Osteoblast (primary cell): ENCODE results near the gene GYS2. TPM values are rescaled to one million over a fixed set of nuclear protein-coding genes. Genes with fewer than 3 reads are reported as not detected.

Experiments
- DNase-seq: peaks from one replicate; pipeline ENCODE4 v3.0.0; 2011; ENCODE audit warnings: low spot score, mixed read lengths; ENCODE audit not compliant: insufficient read length; ENCODE audit errors: missing footprints
- H2AFZ ChIP-seq: 2 replicates; pipeline ENCODE4 v1.6.0; 2011; ENCODE audit warnings: mild to moderate bottlenecking, low read length
- H3K27ac ChIP-seq: 2 replicates; pipeline ENCODE4 v1.5.1; 2011; ENCODE audit warnings: mild to moderate bottlenecking, low read depth, low read length, moderate library complexity
- H3K27me3 ChIP-seq: 2 replicates; pipeline ENCODE4 v1.6.0; 2012; ENCODE audit warnings: mild to moderate bottlenecking, control low read depth, inconsistent platforms, low read length, moderate library complexity; ENCODE audit not compliant: insufficient read depth
- H3K36me3 ChIP-seq: 2 replicates; pipeline ENCODE4 v1.5.1; 2011; ENCODE audit warnings: mild to moderate bottlenecking, low read length, control low read depth, moderate library complexity; ENCODE audit not compliant: insufficient read depth
- H3K4me1 ChIP-seq: 2 replicates; pipeline ENCODE4 v1.5.1; 2011; ENCODE audit warnings: mild to moderate bottlenecking, low read length, control low read depth, moderate library complexity; ENCODE audit not compliant: insufficient read depth
- H3K4me2 ChIP-seq: 2 replicates; pipeline ENCODE4 v1.6.0; 2011; ENCODE audit warnings: mild to moderate bottlenecking, low read length; ENCODE audit not compliant: insufficient read depth
- H3K4me3 ChIP-seq: fragments of 200-600 bp; sonication (generic); 3 replicates; pipeline ENCODE4 v1.5.1; 2012; ENCODE audit warnings: mild to moderate bottlenecking, low read length, inconsistent platforms; ENCODE audit not compliant: insufficient read depth
- H3K79me2 ChIP-seq: 2 replicates; pipeline ENCODE4 v1.6.0; 2012; ENCODE audit warnings: mild to moderate bottlenecking, low read length, control low read depth, inconsistent platforms; ENCODE audit not compliant: insufficient read depth
- H3K9me3 ChIP-seq: 2 replicates; pipeline ENCODE4 v1.5.1; 2011; ENCODE audit warnings: low read depth, low read length, control low read depth
- H4K20me1 ChIP-seq: 2 replicates; pipeline ENCODE4 v1.6.0; 2012; ENCODE audit warnings: mild to moderate bottlenecking, low read length, control low read depth; ENCODE audit not compliant: insufficient read depth
- total RNA-seq: library from RNA; depleted of rRNA; stranded (reverse); fragments of >200 nt; gene quantifications from 2 replicates; pipeline ENCODE4 v1.2.3, GENCODE V29; 2012
- TF ChIP-seq, protein P1 (sequence below): IDR thresholded peaks from 2 replicates; pipeline ENCODE4 v1.5.1; 2011; ENCODE audit warnings: mild to moderate bottlenecking, low read depth, low read length, moderate library complexity; ENCODE audit errors: extremely low read depth

GYS2 gene
- total RNA-seq, 1 donor = not detected

- H3K4me1 ChIP-seq = peaks cover 9% of the 10 kb centered on the region
- H3K36me3 ChIP-seq = no peaks in the 10 kb centered on the region
- H3K79me2 ChIP-seq = no peaks in the 10 kb centered on the region
- H3K4me3 ChIP-seq = no peak overlapping the region
- no peak overlapping the region for H2AFZ ChIP-seq
- no peaks in the 10 kb centered on the region for H4K20me1 ChIP-seq
- peaks cover 17% of the 10 kb centered on the region for H3K27me3 ChIP-seq
- no peak overlapping the region for H3K27ac ChIP-seq
- TF ChIP-seq, protein P1, sequence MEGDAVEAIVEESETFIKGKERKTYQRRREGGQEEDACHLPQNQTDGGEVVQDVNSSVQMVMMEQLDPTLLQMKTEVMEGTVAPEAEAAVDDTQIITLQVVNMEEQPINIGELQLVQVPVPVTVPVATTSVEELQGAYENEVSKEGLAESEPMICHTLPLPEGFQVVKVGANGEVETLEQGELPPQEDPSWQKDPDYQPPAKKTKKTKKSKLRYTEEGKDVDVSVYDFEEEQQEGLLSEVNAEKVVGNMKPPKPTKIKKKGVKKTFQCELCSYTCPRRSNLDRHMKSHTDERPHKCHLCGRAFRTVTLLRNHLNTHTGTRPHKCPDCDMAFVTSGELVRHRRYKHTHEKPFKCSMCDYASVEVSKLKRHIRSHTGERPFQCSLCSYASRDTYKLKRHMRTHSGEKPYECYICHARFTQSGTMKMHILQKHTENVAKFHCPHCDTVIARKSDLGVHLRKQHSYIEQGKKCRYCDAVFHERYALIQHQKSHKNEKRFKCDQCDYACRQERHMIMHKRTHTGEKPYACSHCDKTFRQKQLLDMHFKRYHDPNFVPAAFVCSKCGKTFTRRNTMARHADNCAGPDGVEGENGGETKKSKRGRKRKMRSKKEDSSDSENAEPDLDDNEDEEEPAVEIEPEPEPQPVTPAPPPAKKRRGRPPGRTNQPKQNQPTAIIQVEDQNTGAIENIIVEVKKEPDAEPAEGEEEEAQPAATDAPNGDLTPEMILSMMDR = no peak
- DNase-seq = no peak
- H3K9me3 ChIP-seq = no peaks in the 10 kb centered on the region
- H3K4me2 ChIP-seq = no peak overlapping the region
Measured at GRCh38 chr12:21529456-21529855, 75.2 kb downstream of the GYS2 start.

GRCh38 chr12:21528953-21529352 is 75.7 kb downstream of the GYS2 start:
- Histone ChIP-seq H4K20me1 (no peaks in the 10 kb centered on the region), H3K4me3 (no peak overlapping the region), H3K4me2 (no peak overlapping the region), H3K27ac (no peak overlapping the region), H3K4me1 (peaks cover 9% of the 10 kb centered on the region), H3K36me3 (no peaks in the 10 kb centered on the region), H3K9me3 (no peaks in the 10 kb centered on the region), H2AFZ (no peak overlapping the region), H3K27me3 (peaks cover 17% of the 10 kb centered on the region), H3K79me2 (no peaks in the 10 kb centered on the region)
- TF ChIP-seq, protein P1 = no peak
- no peak for DNase-seq

DNA sequence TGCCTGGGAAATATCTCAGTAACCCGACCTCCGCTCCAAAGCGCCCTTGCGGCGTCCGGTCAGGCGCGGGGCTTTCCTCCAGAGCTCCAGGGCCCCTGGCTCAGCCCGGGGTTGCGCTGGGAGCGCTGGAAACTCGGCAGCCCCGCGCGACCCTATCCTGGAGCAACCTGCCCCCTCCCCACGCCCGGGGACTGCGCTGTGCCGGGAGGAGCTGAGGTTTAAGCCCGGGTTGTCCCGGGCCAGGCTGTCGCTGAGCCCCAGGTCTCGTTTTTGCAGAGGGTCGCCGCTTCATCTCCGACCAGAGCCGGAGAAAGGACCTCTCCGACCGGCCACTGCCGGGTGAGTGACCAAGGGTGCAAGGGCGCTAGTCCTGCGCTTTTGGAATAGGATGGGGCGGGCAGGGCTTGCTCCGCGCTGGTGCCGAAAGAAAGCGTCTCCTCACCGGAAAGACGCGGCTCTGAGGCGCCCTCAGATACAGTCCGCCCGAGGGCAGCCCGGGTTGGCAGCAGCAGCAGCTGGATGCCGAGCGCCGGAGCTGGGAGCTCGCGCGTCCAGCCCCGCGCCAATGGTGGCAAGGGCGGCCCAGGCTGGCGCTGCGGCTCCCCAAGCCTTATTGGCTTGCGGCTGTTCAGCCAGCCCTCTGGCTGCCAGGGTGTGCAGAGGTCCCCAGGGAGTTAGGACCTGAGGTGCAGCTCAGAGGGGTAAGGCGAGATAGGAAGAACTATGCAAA is 77.0 kb downstream of the GYS2 start:
- peak overlapping the region; percentile 87 for H2AFZ ChIP-seq
- no peaks in the 10 kb centered on the region for H3K79me2 ChIP-seq
- H3K4me3 ChIP-seq = peak overlapping the region; percentile 75
- peak overlapping the region; percentile 88 for H3K4me2 ChIP-seq
- H4K20me1 ChIP-seq = no peaks in the 10 kb centered on the region
- peaks cover 17% of the 10 kb centered on the region for H3K27me3 ChIP-seq
- H3K9me3 ChIP-seq = no peaks in the 10 kb centered on the region
- TF ChIP-seq, protein P1 = no peak
- peak; percentile 75 for DNase-seq
- H3K4me1 ChIP-seq = peaks cover 9% of the 10 kb centered on the region
- H3K27ac ChIP-seq = no peak overlapping the region
- no peaks in the 10 kb centered on the region for H3K36me3 ChIP-seq

GRCh38 chr12:21526721-21527345 is 77.8 kb downstream of the GYS2 start:
- no peaks in the 10 kb centered on the region for H3K79me2 ChIP-seq
- peaks cover 17% of the 10 kb centered on the region for H3K27me3 ChIP-seq
- H2AFZ ChIP-seq = peak overlapping the region; percentile 87
- no peaks in the 10 kb centered on the region for H3K36me3 ChIP-seq
- TF ChIP-seq, protein P1 = no peak
- peak overlapping the region; percentile 75 for H3K4me3 ChIP-seq
- no peak for DNase-seq
- H4K20me1 ChIP-seq = no peaks in the 10 kb centered on the region
- peak overlapping the region; percentile 88 for H3K4me2 ChIP-seq
- H3K27ac ChIP-seq = no peak overlapping the region
- peaks cover 9% of the 10 kb centered on the region for H3K4me1 ChIP-seq
- H3K9me3 ChIP-seq = no peaks in the 10 kb centered on the region
